Esophagus squamous epithelium (tissue), 5 donors: Measurements from ENCODE around the gene SYTL1. TPM values are rescaled to one million over a fixed set of nuclear protein-coding genes. Genes with fewer than 3 reads are reported as not detected.
A peak's percentile ranks its signal among the peaks of the same experiment; 100 is the strongest.

Experiments
- DNase-seq: peaks from one replicate; lab custom pipeline; 2025; lab: John Stamatoyannopoulos, UW
- H3K27ac ChIP-seq, 4 donors: fragments of 200-600 bp; sonication (generic); one replicate each; pipeline ENCODE4 v1.5.1; 2016 to 2019; ENCODE audit warnings: mild to moderate bottlenecking in 1 of 4
- H3K27me3 ChIP-seq, 4 donors: fragments of 200-600 bp; sonication (generic); 1 replicate in 3 of 4; 2 replicates in 1 of 4; pipeline versions ENCODE4 v1.5.1 to v1.6.0; 2017 to 2021; ENCODE audit warnings: antibody characterized with exemption in 1 of 4
- H3K36me3 ChIP-seq, 3 donors: fragments of 200-600 bp; sonication (generic); one replicate each; pipeline ENCODE4 v1.5.1; 2016 to 2019
- H3K4me1 ChIP-seq, 3 donors: fragments of 200-600 bp; sonication (generic); one replicate each; pipeline ENCODE4 v1.5.1; 2017 to 2019
- H3K4me3 ChIP-seq, 4 donors: fragments of 200-600 bp; sonication (generic); 1 replicate in 3 of 4; 2 replicates in 1 of 4; pipeline ENCODE4 v1.5.1; 2016 to 2019; ENCODE audit warnings: mild to moderate bottlenecking in 2 of 4, moderate library complexity in 1 of 4
- H3K9me3 ChIP-seq, 3 donors: fragments of 200-600 bp; sonication (generic); one replicate each; pipeline ENCODE4 v1.5.1; 2016 to 2019
- CTCF ChIP-seq, 6 experiments: fragments of 450-650 bp in 4 of 6; fragments of 200-600 bp in 2 of 6; sonication (generic) in 2 of 6; IDR thresholded peaks; one replicate each; pipeline ENCODE4 v1.5.1; 2016 to 2019; ENCODE audit warnings: antibody characterized with exemption in 6 of 6, mild to moderate bottlenecking in 4 of 6, moderate library complexity in 4 of 6
- POLR2A ChIP-seq, 4 donors: fragments of 450-650 bp; IDR thresholded peaks; one replicate each; pipeline ENCODE4 v1.6.1; 2017; ENCODE audit warnings: antibody characterized with exemption in 4 of 4, mild to moderate bottlenecking in 4 of 4, moderate library complexity in 3 of 4
- WGBS, 2 donors: methylation state at CpG; one replicate each; pipeline ENCODE4 v1.1.5; 2018; 5-methylcytosine and 5-hydroxymethylcytosine counted together
- intact Hi-C: fragments of 100-400 bp; cut with DNase I; formaldehyde crosslinking; loops from one replicate; pipeline ENCODE4 v1.15.0; 2022
- total RNA-seq, 4 donors: library from RNA; depleted of rRNA; stranded (reverse); fragments of >200 nt; gene quantifications; one replicate each; pipeline ENCODE4 v1.1.0, GENCODE V29; 2016
- donor health status: DM: yes; HTN: yes; CAD: no.

SYTL1 gene
- total RNA-seq, 4 donors from 2014 or later = 74.7 to 182 (median 125) TPM

- Histone ChIP-seq H3K4me1 (peaks cover 44 to 61% (median 53%) of the 10 kb centered on the region in 3 donors), H3K27me3 (no peaks in the 10 kb centered on the region), H3K4me3 (peak overlapping the region; percentile 52 to 97 (median 78)), H3K36me3 (peaks cover 21 to 28% (median 27%) of the 10 kb centered on the region in 3 donors), H3K27ac (peak overlapping the region; percentile 96 to 100 (median 100)), H3K9me3 (no peaks in the 10 kb centered on the region)
- TF ChIP-seq POLR2A (IDR thresholded peaks at IDR 0.05) (no peak), CTCF (IDR thresholded peaks at IDR 0.05) (no peak)
- 29 to 35% methylated on average over 2 to 4 of the region's 8 CpGs for WGBS, 2 donors
- DNase-seq = no peak
- intact Hi-C loops = no loop called here
Observed at GRCh38 chr1:27367160-27367650, 25.4 kb downstream of the SYTL1 start.

- no peak for TF ChIP-seq POLR2A (IDR thresholded peaks at IDR 0.05)
- TF ChIP-seq CTCF (IDR thresholded peaks at IDR 0.05) = peak in 1 of 6 experiments; percentile 41
- Histone ChIP-seq H3K27ac (peak overlapping the region; percentile 51 to 100 (median 91)), H3K9me3 (no peaks in the 10 kb centered on the region), H3K36me3 (peaks cover 3 to 10% (median 8%) of the 10 kb centered on the region in 3 donors), H3K4me1 (peaks cover 46 to 71% (median 50%) of the 10 kb centered on the region in 3 donors), H3K27me3 (no peaks in the 10 kb centered on the region), H3K4me3 (no peak overlapping the region)
- DNase-seq = no peak
- WGBS, 2 donors = 40 to 53% methylated on average over 9 to 10 of the region's 13 CpGs
- intact Hi-C loops = no loop called here
Observed at GRCh38 chr1:27368869-27369582, 27.2 kb downstream of the SYTL1 start.

GRCh38 chr1:27372022-27372807, 30.4 kb downstream of the SYTL1 start:
- no peak overlapping the region for H3K27ac ChIP-seq
- 56 to 68% methylated on average over 18 to 19 of the region's 19 CpGs for WGBS, 2 donors
- no peak for DNase-seq

GRCh38 chr1:27372808-27373690, 31.2 kb downstream of the SYTL1 start:
- Histone ChIP-seq H3K36me3 (no peaks in the 10 kb centered on the region), H3K27me3 (no peaks in the 10 kb centered on the region), H3K27ac (peak overlapping the region in 2 of 4 donors; percentile 9 to 39), H3K9me3 (no peaks in the 10 kb centered on the region), H3K4me1 (peaks cover 22 to 55% (median 27%) of the 10 kb centered on the region in 3 donors), H3K4me3 (no peak overlapping the region)
- WGBS, 2 donors = 37 to 72% methylated on average over 6 of the region's 11 CpGs
- intact Hi-C loops = no loop called here
- no peak for DNase-seq
- no peak for TF ChIP-seq POLR2A (IDR thresholded peaks at IDR 0.05)
- peak in 1 of 6 experiments; percentile 3 for TF ChIP-seq CTCF (IDR thresholded peaks at IDR 0.05)

More at GRCh38 chr1:27372022-27372807, 30.4 kb downstream of the SYTL1 start:
- no peak overlapping the region for H3K4me3 ChIP-seq
- H3K4me1 ChIP-seq = peaks cover 30 to 55% (median 35%) of the 10 kb centered on the region in 3 donors
- H3K27me3 ChIP-seq = no peaks in the 10 kb centered on the region
- intact Hi-C loops = no loop called here
- H3K9me3 ChIP-seq = no peaks in the 10 kb centered on the region
- H3K36me3 ChIP-seq = no peaks in the 10 kb centered on the region
- TF ChIP-seq CTCF (IDR thresholded peaks at IDR 0.05) (no peak), POLR2A (IDR thresholded peaks at IDR 0.05) (no peak)
